Activated T-helper 17 cell treated with anti-CD3 and anti-CD28 coated beads, Interleukin-2, amount 50 U/mL, for 72 hours (primary cell): ENCODE measurements around the gene ZNF322. TPM values are rescaled to one million over a fixed set of nuclear protein-coding genes. Genes with fewer than 3 reads are reported as not detected.
"Not testable (repeated sequence)": the region's sequence is repeated elsewhere in the genome, so short reads cannot be mapped to it uniquely, and the experiment has no call there.

Experiments
- ATAC-seq: fragments of 150-1000 bp; cut with Tn5 transposase; replicated peaks from 2 replicates; pipeline ENCODE4 v1.10.0; 2021; ENCODE audit warnings: mild to moderate bottlenecking, moderate library complexity
- H3K27ac Mint-ChIP-seq: one replicate; pipeline ENCODE4 v1.8.0; 2022; ENCODE audit warnings: mixed read lengths
- H3K27me3 Mint-ChIP-seq: one replicate; pipeline ENCODE4 v1.8.0; 2022; ENCODE audit warnings: mixed read lengths
- H3K36me3 Mint-ChIP-seq: one replicate; pipeline ENCODE4 v1.8.0; 2022; ENCODE audit warnings: low read depth, mild to moderate bottlenecking, mixed read lengths
- H3K4me1 Mint-ChIP-seq: one replicate; pipeline ENCODE4 v1.8.0; 2022; ENCODE audit warnings: mixed read lengths
- H3K4me3 Mint-ChIP-seq: one replicate; pipeline ENCODE4 v1.8.0; 2022; ENCODE audit warnings: mild to moderate bottlenecking, mixed read lengths
- H3K9me3 Mint-ChIP-seq: one replicate; pipeline ENCODE4 v1.8.0; 2022; ENCODE audit warnings: mixed read lengths
- total RNA-seq, 2 donors: library from RNA; stranded (reverse); gene quantifications; one replicate each; pipeline ENCODE4 v1.2.3, GENCODE V29; 2022

ZNF322 gene, protein sequence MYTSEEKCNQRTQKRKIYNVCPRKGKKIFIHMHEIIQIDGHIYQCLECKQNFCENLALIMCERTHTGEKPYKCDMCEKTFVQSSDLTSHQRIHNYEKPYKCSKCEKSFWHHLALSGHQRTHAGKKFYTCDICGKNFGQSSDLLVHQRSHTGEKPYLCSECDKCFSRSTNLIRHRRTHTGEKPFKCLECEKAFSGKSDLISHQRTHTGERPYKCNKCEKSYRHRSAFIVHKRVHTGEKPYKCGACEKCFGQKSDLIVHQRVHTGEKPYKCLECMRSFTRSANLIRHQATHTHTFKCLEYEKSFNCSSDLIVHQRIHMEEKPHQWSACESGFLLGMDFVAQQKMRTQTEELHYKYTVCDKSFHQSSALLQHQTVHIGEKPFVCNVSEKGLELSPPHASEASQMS
- total RNA-seq, result 1 to 10 TPM; 9.4 to 9.7 TPM

- peaks cover 34% of the 10 kb centered on the region for H3K36me3 Mint-ChIP-seq
- H3K27ac Mint-ChIP-seq, result peak within 1 kb of the TSS; percentile 77
- peaks cover 25% of the 10 kb centered on the region for H3K27me3 Mint-ChIP-seq
- H3K4me1 Mint-ChIP-seq, result peaks cover 19% of the 10 kb centered on the region
- ATAC-seq, result peak; percentile 100
- peak within 1 kb of the TSS; percentile 85 for H3K4me3 Mint-ChIP-seq
- H3K9me3 Mint-ChIP-seq, result no peaks in the 10 kb centered on the region
Measured at GRCh38 chr6:26659042-26659999, at the start of gene ZNF322. ZNF322 (minus strand) TSS chr6:26659746; CDS start chr6:26638553, 21,193 bp downstream.

- H3K9me3 Mint-ChIP-seq, H3K27me3 Mint-ChIP-seq, ATAC-seq, H3K36me3 Mint-ChIP-seq, H3K4me3 Mint-ChIP-seq, H3K27ac Mint-ChIP-seq, H3K4me1 Mint-ChIP-seq: not testable (repeated sequence)
Measured at GRCh38 chr6:26705780-26706179, 46.2 kb upstream of the ZNF322 start.

GRCh38 chr6:26705352-26705751 is 45.8 kb upstream of the ZNF322 start:
- not testable (repeated sequence) for H3K4me3 Mint-ChIP-seq, ATAC-seq, H3K27ac Mint-ChIP-seq, H3K9me3 Mint-ChIP-seq, H3K36me3 Mint-ChIP-seq, H3K27me3 Mint-ChIP-seq, H3K4me1 Mint-ChIP-seq

- H3K4me3 Mint-ChIP-seq, H3K27me3 Mint-ChIP-seq, ATAC-seq, H3K36me3 Mint-ChIP-seq, H3K4me1 Mint-ChIP-seq, H3K9me3 Mint-ChIP-seq, H3K27ac Mint-ChIP-seq: not testable (repeated sequence)
Measured at GRCh38 chr6:26701023-26701747, 41.6 kb upstream of the ZNF322 start.

GRCh38 chr6:26697496-26697895 is 38.0 kb upstream of the ZNF322 start:
- not testable (repeated sequence) for H3K36me3 Mint-ChIP-seq, H3K4me1 Mint-ChIP-seq, H3K27ac Mint-ChIP-seq, H3K9me3 Mint-ChIP-seq, H3K4me3 Mint-ChIP-seq, H3K27me3 Mint-ChIP-seq, ATAC-seq

GRCh38 chr6:26689324-26689947 is 29.9 kb upstream of the ZNF322 start:
- not testable (repeated sequence) for H3K27me3 Mint-ChIP-seq, H3K4me1 Mint-ChIP-seq, H3K36me3 Mint-ChIP-seq, H3K27ac Mint-ChIP-seq, H3K9me3 Mint-ChIP-seq, ATAC-seq, H3K4me3 Mint-ChIP-seq

DNA sequence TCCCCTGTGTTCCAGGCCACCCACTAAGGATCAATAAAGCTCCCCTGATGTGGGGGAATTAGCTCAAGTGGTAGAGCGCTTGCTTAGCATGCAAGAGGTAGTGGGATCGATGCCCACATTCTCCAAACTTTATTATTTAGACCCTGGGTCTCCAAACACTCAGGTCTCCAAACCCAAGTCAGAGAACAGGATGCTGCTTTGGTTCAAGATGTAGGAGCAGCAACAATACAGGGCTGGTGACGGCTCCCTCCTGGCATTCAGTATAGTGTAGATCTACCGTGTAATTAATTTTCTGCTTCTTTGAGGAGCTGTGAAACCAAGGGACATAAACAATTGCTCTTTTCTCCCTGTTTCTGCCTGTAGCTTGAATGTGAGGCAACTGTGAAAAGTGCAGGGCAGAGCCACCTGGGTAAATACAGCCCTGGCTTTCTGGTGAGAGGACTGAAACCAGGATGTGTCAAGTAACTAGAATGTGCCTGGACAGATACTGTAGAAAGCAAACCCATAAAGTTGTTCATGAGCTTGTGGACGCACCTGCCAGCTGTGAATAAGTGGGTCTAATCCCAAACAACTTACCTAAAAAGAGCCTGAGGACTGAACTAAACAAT is 23.0 kb upstream of the ZNF322 start:
- not testable (repeated sequence) for H3K9me3 Mint-ChIP-seq, H3K4me3 Mint-ChIP-seq, H3K27me3 Mint-ChIP-seq, H3K4me1 Mint-ChIP-seq, H3K27ac Mint-ChIP-seq, ATAC-seq, H3K36me3 Mint-ChIP-seq

DNA sequence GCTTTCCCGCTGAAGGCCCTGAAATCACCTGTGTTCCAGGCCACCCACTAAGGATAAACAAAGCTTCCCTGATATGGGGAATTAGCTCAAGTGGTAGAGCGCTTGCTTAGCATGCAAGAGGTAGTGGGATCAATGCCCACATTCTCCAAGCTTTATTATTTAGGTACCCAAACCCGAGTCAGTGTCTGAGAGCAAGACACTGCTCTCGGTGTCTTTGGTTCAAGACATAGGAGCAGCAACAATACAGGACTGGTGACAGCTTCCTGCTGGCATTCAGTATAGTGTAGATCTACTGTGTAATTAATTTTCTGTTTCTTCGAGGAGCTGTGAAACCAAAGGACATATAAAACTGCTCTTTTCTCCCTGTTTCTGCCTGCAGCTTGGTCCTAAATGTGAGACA is 13.7 kb upstream of the ZNF322 start:
- ATAC-seq, H3K27ac Mint-ChIP-seq, H3K27me3 Mint-ChIP-seq, H3K4me1 Mint-ChIP-seq, H3K4me3 Mint-ChIP-seq, H3K9me3 Mint-ChIP-seq, H3K36me3 Mint-ChIP-seq: not testable (repeated sequence)

DNA sequence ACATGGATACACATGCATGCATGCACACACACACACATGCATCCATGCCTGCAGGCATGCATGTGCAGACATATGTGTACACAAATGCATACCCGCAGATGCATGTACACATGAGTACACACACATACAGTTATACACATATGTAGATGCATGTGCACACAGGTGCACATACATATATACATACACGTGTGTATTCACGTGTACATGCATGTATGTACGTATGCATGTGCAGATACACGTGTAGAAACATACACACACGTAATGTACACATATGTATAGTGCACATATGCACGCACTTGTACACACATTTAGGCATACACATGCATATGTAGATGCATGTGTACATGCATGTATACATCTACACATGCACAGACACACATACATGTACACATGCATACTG is 11.0 kb upstream of the ZNF322 start:
- not testable (repeated sequence) for H3K4me3 Mint-ChIP-seq, H3K36me3 Mint-ChIP-seq, ATAC-seq, H3K27ac Mint-ChIP-seq, H3K9me3 Mint-ChIP-seq, H3K4me1 Mint-ChIP-seq
- H3K27me3 Mint-ChIP-seq, result peaks cover 10% of the 10 kb centered on the region

GRCh38 chr6:26670003-26670402 is 10.5 kb upstream of the ZNF322 start:
- not testable (repeated sequence) for ATAC-seq, H3K36me3 Mint-ChIP-seq, H3K27ac Mint-ChIP-seq, H3K9me3 Mint-ChIP-seq, H3K4me1 Mint-ChIP-seq, H3K4me3 Mint-ChIP-seq
- peaks cover 14% of the 10 kb centered on the region for H3K27me3 Mint-ChIP-seq

GRCh38 chr6:26660000-26660361 is 435 bp upstream of the ZNF322 start:
- Mint-ChIP-seq H3K4me1 (peaks cover 19% of the 10 kb centered on the region), H3K4me3 (peak overlapping the region; percentile 85), H3K36me3 (peaks cover 27% of the 10 kb centered on the region), H3K27me3 (peaks cover 25% of the 10 kb centered on the region), H3K9me3 (no peaks in the 10 kb centered on the region), H3K27ac (peak overlapping the region; percentile 77)
- ATAC-seq, result peak; percentile 42

GRCh38 chr6:26657256-26657655 is 2.3 kb downstream of the ZNF322 start:
- Mint-ChIP-seq H3K27ac (no peak overlapping the region), H3K9me3 (no peaks in the 10 kb centered on the region), H3K27me3 (peaks cover 8% of the 10 kb centered on the region), H3K4me3 (no peak overlapping the region), H3K4me1 (peaks cover 19% of the 10 kb centered on the region), H3K36me3 (peaks cover 52% of the 10 kb centered on the region)
- no peak for ATAC-seq

- no peaks in the 10 kb centered on the region for H3K9me3 Mint-ChIP-seq
- H3K4me1 Mint-ChIP-seq, result peaks cover 5% of the 10 kb centered on the region
- H3K4me3 Mint-ChIP-seq, result no peak overlapping the region
- H3K27me3 Mint-ChIP-seq, result no peaks in the 10 kb centered on the region
- no peak overlapping the region for H3K27ac Mint-ChIP-seq
- ATAC-seq, result no peak
- peaks cover 82% of the 10 kb centered on the region for H3K36me3 Mint-ChIP-seq
Measured at GRCh38 chr6:26653007-26653406, 6.5 kb downstream of the ZNF322 start.
